Liver (tissue), 9 donors: ENCODE results near the gene MRPS24. TPM values are rescaled to one million over a fixed set of nuclear protein-coding genes. Genes with fewer than 3 reads are reported as not detected.

Source experiments
- DNase-seq: peaks from one replicate; pipeline ENCODE4 v3.0.0-alpha.2; 2017; ENCODE audit warnings: low spot score
- H3K27ac ChIP-seq, 2 donors: one replicate each; pipeline ENCODE4 v1.7.0; 2013; ENCODE audit warnings: inconsistent platforms in 2 of 2, low read length in 2 of 2, control low read depth in 1 of 2, low read depth in 1 of 2, mild to moderate bottlenecking in 1 of 2
- H3K27me3 ChIP-seq, 4 donors: one replicate each; pipeline versions ENCODE4 v1.6.1 to v1.7.0; 2013; ENCODE audit warnings: low read length in 3 of 4, inconsistent platforms in 1 of 4, mild to moderate bottlenecking in 1 of 4, moderate library complexity in 1 of 4; ENCODE audit not compliant: control insufficient read depth in 4 of 4, insufficient read depth in 4 of 4
- H3K36me3 ChIP-seq, 4 donors: one replicate each; pipeline versions ENCODE4 v1.6.1 to v1.7.0; 2013; ENCODE audit warnings: low read length in 3 of 4, mild to moderate bottlenecking in 3 of 4, low read depth in 1 of 4, moderate library complexity in 1 of 4; ENCODE audit not compliant: control insufficient read depth in 4 of 4, insufficient read depth in 3 of 4
- H3K4me1 ChIP-seq, 4 donors: one replicate each; pipeline versions ENCODE4 v1.6.1 to v1.7.0; 2013; ENCODE audit warnings: low read length in 3 of 4, mild to moderate bottlenecking in 3 of 4, moderate library complexity in 1 of 4; ENCODE audit not compliant: control insufficient read depth in 4 of 4, insufficient read depth in 4 of 4
- H3K4me3 ChIP-seq, 3 donors: one replicate each; pipeline versions ENCODE4 v1.6.1 to v1.7.0; 2013; ENCODE audit warnings: low read length in 3 of 3, control low read depth in 1 of 3, low read depth in 1 of 3, mild to moderate bottlenecking in 1 of 3
- H3K9ac ChIP-seq, 2 donors: one replicate each; pipeline ENCODE4 v1.7.0; 2013; ENCODE audit warnings: low read length in 2 of 2, mild to moderate bottlenecking in 2 of 2, moderate library complexity in 2 of 2, control low read depth in 1 of 2, low read depth in 1 of 2
- H3K9me3 ChIP-seq, 4 donors: one replicate each; pipeline versions ENCODE4 v1.6.1 to v1.7.0; 2013; ENCODE audit warnings: low read length in 3 of 4; ENCODE audit not compliant: control insufficient read depth in 4 of 4
- ATF3 ChIP-seq: IDR thresholded peaks from 2 replicates; pipeline ENCODE4 v1.6.1; 2016; ENCODE audit warnings: antibody characterized with exemption
- CTCF ChIP-seq: fragments of 150-350 bp; IDR thresholded peaks from 2 replicates; pipeline ENCODE4 v1.5.1; 2017; ENCODE audit warnings: improper control_type of control experiment, low read depth, low read length; ENCODE audit not compliant: missing input control
- EGR1 ChIP-seq, 2 donors: IDR thresholded peaks; 2 replicates each; pipeline ENCODE4 v1.6.1; 2016 to 2018; ENCODE audit warnings: antibody characterized with exemption in 2 of 2, low read depth in 2 of 2
- FOXA1 ChIP-seq: IDR thresholded peaks from 2 replicates; pipeline ENCODE4 v1.6.1; 2016; ENCODE audit warnings: antibody characterized with exemption
- FOXA2 ChIP-seq: IDR thresholded peaks from 2 replicates; pipeline ENCODE4 v1.6.1; 2016; ENCODE audit warnings: antibody characterized with exemption
- GABPA ChIP-seq, 2 donors: IDR thresholded peaks in 1 of 2; conservative IDR thresholded peaks in 1 of 2; 2 replicates each; pipeline ENCODE4 v1.6.1; 2016; ENCODE audit warnings: antibody characterized with exemption in 2 of 2, mild to moderate bottlenecking in 1 of 2, moderate library complexity in 1 of 2
- HNF4G ChIP-seq: IDR thresholded peaks from 2 replicates; pipeline ENCODE4 v1.6.1; 2016; ENCODE audit warnings: antibody characterized with exemption
- JUND ChIP-seq, 2 donors: IDR thresholded peaks; 2 replicates each; pipeline ENCODE4 v1.6.1; 2016; ENCODE audit warnings: antibody characterized with exemption in 2 of 2
- MAX ChIP-seq: IDR thresholded peaks from 2 replicates; pipeline ENCODE4 v1.6.1; 2016; ENCODE audit warnings: antibody characterized with exemption
- NR2F2 ChIP-seq: IDR thresholded peaks from 2 replicates; pipeline ENCODE4 v1.6.1; 2016; ENCODE audit warnings: antibody characterized with exemption
- RAD21 ChIP-seq, 2 donors: IDR thresholded peaks; 2 replicates each; pipeline ENCODE4 v1.6.1; 2016; ENCODE audit warnings: antibody characterized with exemption in 2 of 2, mild to moderate bottlenecking in 2 of 2
- REST ChIP-seq: IDR thresholded peaks from 2 replicates; pipeline ENCODE4 v1.6.1; 2016; ENCODE audit warnings: antibody characterized with exemption, mild to moderate bottlenecking
- RXRA ChIP-seq, 2 donors: IDR thresholded peaks; 2 replicates each; pipeline ENCODE4 v1.6.1; 2017 to 2018; ENCODE audit warnings: antibody characterized with exemption in 2 of 2, mild to moderate bottlenecking in 1 of 2
- SP1 ChIP-seq: IDR thresholded peaks from 2 replicates; pipeline ENCODE4 v1.6.1; 2018; ENCODE audit warnings: antibody characterized with exemption, mild to moderate bottlenecking
- TAF1 ChIP-seq: conservative IDR thresholded peaks from 2 replicates; pipeline ENCODE4 v1.6.1; 2016; ENCODE audit warnings: antibody characterized with exemption, mild to moderate bottlenecking
- YY1 ChIP-seq: IDR thresholded peaks from 2 replicates; pipeline ENCODE4 v1.6.1; 2016; ENCODE audit warnings: antibody characterized with exemption, mild to moderate bottlenecking
- ZBTB33 ChIP-seq: IDR thresholded peaks from 2 replicates; pipeline ENCODE4 v1.6.1; 2016; ENCODE audit warnings: antibody characterized with exemption
- WGBS: extraction: QIAGEN DNeasy Blood & Tissue Kit; methylation state at CpG from one replicate; pipeline ENCODE4 v1.1.7; 2013; 5-methylcytosine and 5-hydroxymethylcytosine counted together
- polyA plus RNA-seq, 2 donors: library from polyadenylated mRNA; stranded (reverse) in 1 of 2; unstranded in 1 of 2; fragments of 200-250 nt in 1 of 2; fragments of >200 nt in 1 of 2; fragmentation: Nextera tagmentation in 1 of 2; extraction: Ambion mirVana in 1 of 2; gene quantifications; one replicate each; pipeline versions ENCODE4 v1.2.1 to v1.2.3, GENCODE V29; 2013 to 2015
- total RNA-seq, 2 donors: library from RNA; depleted of rRNA; stranded (reverse); fragments of >200 nt; gene quantifications; one replicate each; pipeline ENCODE4 v1.2.3, GENCODE V29; 2014
- donor health status: healthy.
- donor health status: healthy.
- donor health status: healthy.
- donor health status: healthy.
- donor health status: healthy.

MRPS24 gene
- total and polyA plus RNA-seq, 4 donors: 38.7 to 177 (median 82.3) TPM

- TF ChIP-seq ATF3 (no peak), RAD21 (IDR thresholded peaks at IDR 0.05) (no peak)
Observed at GRCh38 chr7:43856316-43856715, 13.0 kb downstream of the MRPS24 start (continued).

GRCh38 chr7:43855176-43855575 is 14.1 kb downstream of the MRPS24 start:
- Histone ChIP-seq H3K27ac (no peak overlapping the region), H3K27me3 (no peaks in the 10 kb centered on the region), H3K4me3 (no peak overlapping the region), H3K9me3 (no peaks in the 10 kb centered on the region), H3K36me3 (no peaks in the 10 kb centered on the region), H3K9ac (no peak overlapping the region), H3K4me1 (no peaks in the 10 kb centered on the region)
- TF ChIP-seq RXRA (IDR thresholded peaks at IDR 0.05) (no peak), REST (no peak), RAD21 (IDR thresholded peaks at IDR 0.05) (no peak), FOXA1 (no peak), ATF3 (no peak), YY1 (no peak), ZBTB33 (no peak)
- no peak for DNase-seq

GRCh38 chr7:43851805-43852204 is 17.5 kb downstream of the MRPS24 start:
- H3K9me3 ChIP-seq: no peaks in the 10 kb centered on the region
- DNase-seq: no peak
- no peak overlapping the region for H3K4me3 ChIP-seq
- no peaks in the 10 kb centered on the region for H3K27me3 ChIP-seq
- H3K9ac ChIP-seq: no peak overlapping the region
- no peak overlapping the region for H3K27ac ChIP-seq
- H3K4me1 ChIP-seq: no peaks in the 10 kb centered on the region
- H3K36me3 ChIP-seq: no peaks in the 10 kb centered on the region
- 90% methylated on average over 2 of the region's 2 CpGs for WGBS
- TF ChIP-seq HNF4G (no peak), RXRA (IDR thresholded peaks at IDR 0.05) (no peak), SP1 (no peak), YY1 (no peak), FOXA2 (no peak), CTCF (no peak), FOXA1 (no peak), EGR1 (IDR thresholded peaks at IDR 0.05; ENCODE audit: low read depth in 2 of 2) (no peak), GABPA (IDR thresholded peaks at IDR 0.05 in 1 of 2, conservative IDR thresholded peaks at IDR 0.05 in 1 of 2) (no peak), TAF1 (no peak), MAX (no peak), ZBTB33 (no peak), NR2F2 (no peak), REST (no peak), JUND (IDR thresholded peaks at IDR 0.05) (no peak)
